HG03097 (cell line): ENCODE measurements around the gene RIMBP2.
"Not testable (repeated sequence)": the region's sequence is repeated elsewhere in the genome, so short reads cannot be mapped to it uniquely, and the experiment has no call there.

Experiments used
- ATAC-seq: cut with Tn5 transposase; IDR thresholded peaks from one replicate; pipeline ENCODE4 v1.9.1; 2021; ENCODE audit not compliant: unreplicated experiment, low FRiP score

The RIMBP2 gene

GRCh38 chr12:130707571-130707891 lies 8.6 kb downstream of the RIMBP2 start:
- ATAC-seq: no peak

- ATAC-seq: no peak
These were observed 9.1 kb downstream of the RIMBP2 start for GRCh38 chr12:130706885-130707570.

- ATAC-seq: no peak
These were observed 9.8 kb downstream of the RIMBP2 start for GRCh38 chr12:130706311-130706710.

- ATAC-seq: no peak
These were observed 10.8 kb downstream of the RIMBP2 start for GRCh38 chr12:130705178-130705822.

- ATAC-seq: no peak
These were observed 11.5 kb downstream of the RIMBP2 start for GRCh38 chr12:130704606-130705005.

- no peak for ATAC-seq
These were observed 12.2 kb downstream of the RIMBP2 start for GRCh38 chr12:130703733-130704375.

GRCh38 chr12:130702966-130703732 lies 12.9 kb downstream of the RIMBP2 start:
- ATAC-seq: no peak

- ATAC-seq: no peak
These were observed 14.7 kb downstream of the RIMBP2 start for GRCh38 chr12:130701402-130701744.

- no peak for ATAC-seq
These were observed 15.4 kb downstream of the RIMBP2 start for GRCh38 chr12:130700492-130701401.

GRCh38 chr12:130698106-130698505 lies 18.0 kb downstream of the RIMBP2 start:
- no peak for ATAC-seq

- ATAC-seq: no peak
These were observed 19.6 kb downstream of the RIMBP2 start for GRCh38 chr12:130696379-130697100.

- no peak for ATAC-seq
These were observed 21.0 kb downstream of the RIMBP2 start for GRCh38 chr12:130695061-130695460.

- ATAC-seq: no peak
These were observed 26.4 kb downstream of the RIMBP2 start for GRCh38 chr12:130689408-130690405.

- not testable (repeated sequence) for ATAC-seq
These were observed 27.1 kb downstream of the RIMBP2 start for GRCh38 chr12:130688999-130689398.

- no peak for ATAC-seq
These were observed 28.0 kb downstream of the RIMBP2 start for GRCh38 chr12:130687796-130688778.

GRCh38 chr12:130687190-130687589 lies 28.9 kb downstream of the RIMBP2 start:
- ATAC-seq: no peak

- no peak for ATAC-seq
These were observed 29.5 kb downstream of the RIMBP2 start for GRCh38 chr12:130686511-130686991.
